Smooth muscle cell (in vitro differentiated cells): ENCODE measurements around the gene AGPAT2. TPM values are rescaled to one million over a fixed set of nuclear protein-coding genes. Genes with fewer than 3 reads are reported as not detected.

Experiments used
- DNase-seq: peaks from one replicate; lab custom pipeline; 2025; ENCODE audit not compliant: unreplicated experiment; lab: John Stamatoyannopoulos, UW
- H2AFZ ChIP-seq: fragments of 200-600 bp; sonication (generic); 2 replicates; pipeline ENCODE4 v1.6.0; 2016; ENCODE audit warnings: antibody characterized with exemption, low read depth, mild to moderate bottlenecking
- H3F3A ChIP-seq: fragments of 200-600 bp; sonication (generic); 2 replicates; pipeline ENCODE4 v1.6.0; 2017; ENCODE audit warnings: antibody characterized with exemption, low read depth
- H3K27ac ChIP-seq: fragments of 200-600 bp; sonication (generic); 2 replicates; pipeline ENCODE4 v1.5.1; 2016; ENCODE audit warnings: low read depth, mild to moderate bottlenecking
- H3K27me3 ChIP-seq: fragments of 200-600 bp; sonication (generic); 2 replicates; pipeline ENCODE4 v1.6.1; 2016; ENCODE audit warnings: low read depth, mild to moderate bottlenecking
- H3K36me3 ChIP-seq: fragments of 200-600 bp; sonication (generic); 2 replicates; pipeline ENCODE4 v1.5.1; 2016; ENCODE audit warnings: low read depth
- H3K4me1 ChIP-seq: fragments of 200-600 bp; sonication (generic); 2 replicates; pipeline ENCODE4 v1.5.1; 2016; ENCODE audit warnings: low read depth
- H3K4me2 ChIP-seq: fragments of 200-600 bp; sonication (generic); 2 replicates; pipeline ENCODE4 v1.6.0; 2016; ENCODE audit warnings: mild to moderate bottlenecking
- H3K4me3 ChIP-seq: fragments of 200-600 bp; sonication (generic); 2 replicates; pipeline ENCODE4 v1.5.1; 2016; ENCODE audit warnings: mild to moderate bottlenecking
- H3K79me2 ChIP-seq: fragments of 200-600 bp; sonication (generic); 2 replicates; pipeline ENCODE4 v1.6.0; 2016; ENCODE audit warnings: low read depth, mild to moderate bottlenecking
- H3K9ac ChIP-seq: fragments of 200-600 bp; sonication (generic); 2 replicates; pipeline ENCODE4 v1.6.0; 2016; ENCODE audit warnings: low read depth
- H3K9me3 ChIP-seq: fragments of 200-600 bp; sonication (generic); replicated peaks from 2 replicates; pipeline ENCODE4 v1.5.1; 2016; ENCODE audit warnings: low read depth
- H4K20me1 ChIP-seq: fragments of 200-600 bp; sonication (generic); 2 replicates; pipeline ENCODE4 v1.6.0; 2016; ENCODE audit warnings: low read depth
- WGBS: methylation state at CpG from one replicate; pipeline ENCODE4 v1.1.7; 2016; ENCODE audit warnings: low lambda C conversion rate; 5-methylcytosine and 5-hydroxymethylcytosine counted together
- polyA plus RNA-seq: library from polyadenylated mRNA; unstranded; fragments of >200 nt; fragmentation: Nextera tagmentation; extraction: Ambion mirVana; gene quantifications from 2 replicates; pipeline ENCODE4 v1.2.1, GENCODE V29; 2016
- total RNA-seq: library from RNA; depleted of rRNA; stranded (reverse); fragments of >200 nt; gene quantifications from 2 replicates; pipeline ENCODE4 v1.2.3, GENCODE V29; 2014
- TF ChIP-seq, protein P1 (sequence below): fragments of 200-600 bp; sonication (generic); IDR thresholded peaks from 2 replicates; pipeline ENCODE4 v1.5.1; 2017; ENCODE audit warnings: borderline replicate concordance, mild to moderate bottlenecking, antibody characterized with exemption; ENCODE audit not compliant: insufficient read depth, poor library complexity, severe bottlenecking

AGPAT2 gene
- total and polyA plus RNA-seq, 2 experiments from 2014 or later: 42.9 to 105 TPM

DNA sequence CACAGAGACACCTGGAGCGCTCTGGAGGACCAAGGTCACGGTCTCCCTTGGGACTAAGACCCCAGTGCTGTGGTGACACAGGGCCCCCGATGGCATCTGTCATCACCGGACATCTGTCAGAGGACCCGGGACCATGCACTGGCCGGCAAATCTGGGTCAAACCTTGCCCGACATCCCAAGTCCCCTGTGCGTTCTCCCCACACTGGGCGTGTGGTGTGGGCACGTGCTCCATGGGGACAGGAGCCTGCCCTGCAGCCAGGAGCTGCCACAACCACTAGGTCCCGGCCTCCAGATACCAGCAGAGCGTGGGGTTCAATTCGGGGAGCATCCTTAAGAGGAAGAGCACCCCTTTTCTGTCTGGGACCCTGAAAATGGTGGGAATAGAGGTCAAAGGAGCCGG, 3.5 kb downstream of the AGPAT2 start:
- TF ChIP-seq, protein P1, sequence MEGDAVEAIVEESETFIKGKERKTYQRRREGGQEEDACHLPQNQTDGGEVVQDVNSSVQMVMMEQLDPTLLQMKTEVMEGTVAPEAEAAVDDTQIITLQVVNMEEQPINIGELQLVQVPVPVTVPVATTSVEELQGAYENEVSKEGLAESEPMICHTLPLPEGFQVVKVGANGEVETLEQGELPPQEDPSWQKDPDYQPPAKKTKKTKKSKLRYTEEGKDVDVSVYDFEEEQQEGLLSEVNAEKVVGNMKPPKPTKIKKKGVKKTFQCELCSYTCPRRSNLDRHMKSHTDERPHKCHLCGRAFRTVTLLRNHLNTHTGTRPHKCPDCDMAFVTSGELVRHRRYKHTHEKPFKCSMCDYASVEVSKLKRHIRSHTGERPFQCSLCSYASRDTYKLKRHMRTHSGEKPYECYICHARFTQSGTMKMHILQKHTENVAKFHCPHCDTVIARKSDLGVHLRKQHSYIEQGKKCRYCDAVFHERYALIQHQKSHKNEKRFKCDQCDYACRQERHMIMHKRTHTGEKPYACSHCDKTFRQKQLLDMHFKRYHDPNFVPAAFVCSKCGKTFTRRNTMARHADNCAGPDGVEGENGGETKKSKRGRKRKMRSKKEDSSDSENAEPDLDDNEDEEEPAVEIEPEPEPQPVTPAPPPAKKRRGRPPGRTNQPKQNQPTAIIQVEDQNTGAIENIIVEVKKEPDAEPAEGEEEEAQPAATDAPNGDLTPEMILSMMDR: no peak
- no peak for DNase-seq
- peaks cover 72% of the 10 kb centered on the region for H4K20me1 ChIP-seq
- H3K9me3 ChIP-seq: no peaks in the 10 kb centered on the region
- H3K4me1 ChIP-seq: peaks cover 11% of the 10 kb centered on the region
- no peak overlapping the region for H3K27ac ChIP-seq
- 95% methylated on average over 14 of the region's 14 CpGs for WGBS
- no peak overlapping the region for H2AFZ ChIP-seq
- no peak overlapping the region for H3K9ac ChIP-seq
- no peak overlapping the region for H3K4me3 ChIP-seq
- no peaks in the 10 kb centered on the region for H3K27me3 ChIP-seq
- no peaks in the 10 kb centered on the region for H3K36me3 ChIP-seq
- H3K79me2 ChIP-seq: peaks cover 31% of the 10 kb centered on the region
- no peak overlapping the region for H3K4me2 ChIP-seq
- peaks cover 10% of the 10 kb centered on the region for H3F3A ChIP-seq

DNA sequence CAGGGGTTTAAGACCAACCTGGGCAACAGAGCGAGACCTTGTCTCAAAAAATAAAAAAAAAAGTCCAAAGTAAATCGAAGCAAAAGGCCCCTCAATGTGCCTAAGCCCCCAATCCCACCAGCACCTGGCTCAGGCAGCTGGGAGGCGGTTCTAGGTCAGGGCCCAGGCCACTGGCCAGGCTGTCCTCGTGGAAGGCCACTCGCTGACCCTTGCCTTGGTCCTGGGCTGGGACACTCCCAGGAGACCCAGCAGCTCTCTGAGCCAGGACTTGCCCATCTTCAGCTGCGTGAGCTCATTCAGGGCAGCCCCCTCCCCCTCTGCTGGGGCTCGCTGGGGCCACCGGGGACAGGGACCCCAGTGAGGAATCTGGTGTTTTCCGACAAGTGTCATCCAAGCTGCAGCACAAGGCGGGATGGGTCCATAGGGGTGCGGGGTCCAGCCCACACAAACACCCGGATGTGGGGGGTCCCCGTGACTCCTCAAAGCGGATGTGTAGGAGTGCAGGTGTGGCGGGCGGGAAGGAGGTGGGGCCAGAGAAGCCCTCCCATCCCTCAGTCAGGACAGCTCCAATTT, 4.0 kb downstream of the AGPAT2 start:
- Histone ChIP-seq H2AFZ (no peak overlapping the region), H3K36me3 (no peaks in the 10 kb centered on the region), H3F3A (peaks cover 6% of the 10 kb centered on the region), H4K20me1 (peaks cover 77% of the 10 kb centered on the region), H3K27me3 (no peaks in the 10 kb centered on the region), H3K4me3 (no peak overlapping the region), H3K9me3 (no peaks in the 10 kb centered on the region), H3K4me1 (peaks cover 11% of the 10 kb centered on the region), H3K79me2 (peaks cover 31% of the 10 kb centered on the region), H3K4me2 (no peak overlapping the region), H3K27ac (no peak overlapping the region), H3K9ac (no peak overlapping the region)
- TF ChIP-seq, protein P1: no peak
- WGBS: 94% methylated on average over 16 of the region's 16 CpGs
- DNase-seq: no peak

DNA sequence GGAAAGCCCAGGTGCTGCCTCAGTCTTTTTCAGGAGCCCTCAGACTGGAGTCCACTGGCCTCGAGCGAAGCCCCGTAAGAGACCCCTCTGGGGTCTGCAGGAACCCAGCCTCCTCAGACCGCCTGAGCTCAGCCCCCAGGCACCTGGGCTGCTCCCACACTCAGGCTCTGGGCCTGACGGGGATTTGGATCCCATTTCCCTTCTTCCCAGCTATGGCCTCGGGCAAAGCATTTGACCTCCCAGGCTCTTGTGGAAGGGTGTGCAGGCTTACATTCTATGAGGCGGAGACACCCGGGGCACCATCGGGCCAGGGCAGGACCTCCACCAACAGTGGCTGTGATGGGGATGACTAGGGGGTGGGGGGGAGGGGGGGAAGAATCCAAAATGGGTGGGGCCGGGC, 4.5 kb downstream of the AGPAT2 start:
- Histone ChIP-seq H4K20me1 (peaks cover 81% of the 10 kb centered on the region), H3F3A (peaks cover 3% of the 10 kb centered on the region), H3K9me3 (no peaks in the 10 kb centered on the region), H3K9ac (no peak overlapping the region), H3K27ac (no peak overlapping the region), H2AFZ (no peak overlapping the region), H3K4me1 (peaks cover 11% of the 10 kb centered on the region), H3K4me3 (no peak overlapping the region), H3K79me2 (peaks cover 31% of the 10 kb centered on the region), H3K27me3 (no peaks in the 10 kb centered on the region), H3K36me3 (no peaks in the 10 kb centered on the region), H3K4me2 (no peak overlapping the region)
- 88% methylated on average over 9 of the region's 10 CpGs for WGBS
- no peak for DNase-seq
- TF ChIP-seq, protein P1: no peak
